Smooth muscle cell (in vitro differentiated cells): ENCODE data around the gene SBF2. TPM values are rescaled to one million over a fixed set of nuclear protein-coding genes. Genes with fewer than 3 reads are reported as not detected.
"Not testable (repeated sequence)": the region's sequence is repeated elsewhere in the genome, so short reads cannot be mapped to it uniquely, and the experiment has no call there.

ENCODE experiments used
- DNase-seq: peaks from one replicate; lab custom pipeline; 2025; ENCODE audit not compliant: unreplicated experiment; lab: John Stamatoyannopoulos, UW
- H2AFZ ChIP-seq: fragments of 200-600 bp; sonication (generic); 2 replicates; pipeline ENCODE4 v1.6.0; 2016; ENCODE audit warnings: antibody characterized with exemption, low read depth, mild to moderate bottlenecking
- H3F3A ChIP-seq: fragments of 200-600 bp; sonication (generic); 2 replicates; pipeline ENCODE4 v1.6.0; 2017; ENCODE audit warnings: antibody characterized with exemption, low read depth
- H3K27ac ChIP-seq: fragments of 200-600 bp; sonication (generic); 2 replicates; pipeline ENCODE4 v1.5.1; 2016; ENCODE audit warnings: low read depth, mild to moderate bottlenecking
- H3K27me3 ChIP-seq: fragments of 200-600 bp; sonication (generic); 2 replicates; pipeline ENCODE4 v1.6.1; 2016; ENCODE audit warnings: low read depth, mild to moderate bottlenecking
- H3K36me3 ChIP-seq: fragments of 200-600 bp; sonication (generic); 2 replicates; pipeline ENCODE4 v1.5.1; 2016; ENCODE audit warnings: low read depth
- H3K4me1 ChIP-seq: fragments of 200-600 bp; sonication (generic); 2 replicates; pipeline ENCODE4 v1.5.1; 2016; ENCODE audit warnings: low read depth
- H3K4me2 ChIP-seq: fragments of 200-600 bp; sonication (generic); 2 replicates; pipeline ENCODE4 v1.6.0; 2016; ENCODE audit warnings: mild to moderate bottlenecking
- H3K4me3 ChIP-seq: fragments of 200-600 bp; sonication (generic); 2 replicates; pipeline ENCODE4 v1.5.1; 2016; ENCODE audit warnings: mild to moderate bottlenecking
- H3K79me2 ChIP-seq: fragments of 200-600 bp; sonication (generic); 2 replicates; pipeline ENCODE4 v1.6.0; 2016; ENCODE audit warnings: low read depth, mild to moderate bottlenecking
- H3K9ac ChIP-seq: fragments of 200-600 bp; sonication (generic); 2 replicates; pipeline ENCODE4 v1.6.0; 2016; ENCODE audit warnings: low read depth
- H3K9me3 ChIP-seq: fragments of 200-600 bp; sonication (generic); replicated peaks from 2 replicates; pipeline ENCODE4 v1.5.1; 2016; ENCODE audit warnings: low read depth
- H4K20me1 ChIP-seq: fragments of 200-600 bp; sonication (generic); 2 replicates; pipeline ENCODE4 v1.6.0; 2016; ENCODE audit warnings: low read depth
- WGBS: methylation state at CpG from one replicate; pipeline ENCODE4 v1.1.7; 2016; ENCODE audit warnings: low lambda C conversion rate; 5-methylcytosine and 5-hydroxymethylcytosine counted together
- polyA plus RNA-seq: library from polyadenylated mRNA; unstranded; fragments of >200 nt; fragmentation: Nextera tagmentation; extraction: Ambion mirVana; gene quantifications from 2 replicates; pipeline ENCODE4 v1.2.1, GENCODE V29; 2016
- total RNA-seq: library from RNA; depleted of rRNA; stranded (reverse); fragments of >200 nt; gene quantifications from 2 replicates; pipeline ENCODE4 v1.2.3, GENCODE V29; 2014
- TF ChIP-seq, protein P1 (sequence below): fragments of 200-600 bp; sonication (generic); IDR thresholded peaks from 2 replicates; pipeline ENCODE4 v1.5.1; 2017; ENCODE audit warnings: borderline replicate concordance, mild to moderate bottlenecking, antibody characterized with exemption; ENCODE audit not compliant: insufficient read depth, poor library complexity, severe bottlenecking

Gene SBF2
- total and polyA plus RNA-seq, 2 experiments from 2014 or later, result 19.0 to 80.7 TPM

- DNase-seq, result no peak
- no peaks in the 10 kb centered on the region for H3K9me3 ChIP-seq
- no peaks in the 10 kb centered on the region for H3F3A ChIP-seq
- H2AFZ ChIP-seq, result no peak overlapping the region
- no peak overlapping the region for H3K9ac ChIP-seq
- no peak overlapping the region for H3K4me3 ChIP-seq
- H3K4me2 ChIP-seq, result no peak overlapping the region
- H4K20me1 ChIP-seq, result peaks cover 65% of the 10 kb centered on the region
- 98% methylated on average over 2 of the region's 2 CpGs for WGBS
- no peaks in the 10 kb centered on the region for H3K36me3 ChIP-seq
- peaks cover 66% of the 10 kb centered on the region for H3K79me2 ChIP-seq
- H3K27ac ChIP-seq, result no peak overlapping the region
- H3K27me3 ChIP-seq, result no peaks in the 10 kb centered on the region
- no peaks in the 10 kb centered on the region for H3K4me1 ChIP-seq
- TF ChIP-seq, protein P1, sequence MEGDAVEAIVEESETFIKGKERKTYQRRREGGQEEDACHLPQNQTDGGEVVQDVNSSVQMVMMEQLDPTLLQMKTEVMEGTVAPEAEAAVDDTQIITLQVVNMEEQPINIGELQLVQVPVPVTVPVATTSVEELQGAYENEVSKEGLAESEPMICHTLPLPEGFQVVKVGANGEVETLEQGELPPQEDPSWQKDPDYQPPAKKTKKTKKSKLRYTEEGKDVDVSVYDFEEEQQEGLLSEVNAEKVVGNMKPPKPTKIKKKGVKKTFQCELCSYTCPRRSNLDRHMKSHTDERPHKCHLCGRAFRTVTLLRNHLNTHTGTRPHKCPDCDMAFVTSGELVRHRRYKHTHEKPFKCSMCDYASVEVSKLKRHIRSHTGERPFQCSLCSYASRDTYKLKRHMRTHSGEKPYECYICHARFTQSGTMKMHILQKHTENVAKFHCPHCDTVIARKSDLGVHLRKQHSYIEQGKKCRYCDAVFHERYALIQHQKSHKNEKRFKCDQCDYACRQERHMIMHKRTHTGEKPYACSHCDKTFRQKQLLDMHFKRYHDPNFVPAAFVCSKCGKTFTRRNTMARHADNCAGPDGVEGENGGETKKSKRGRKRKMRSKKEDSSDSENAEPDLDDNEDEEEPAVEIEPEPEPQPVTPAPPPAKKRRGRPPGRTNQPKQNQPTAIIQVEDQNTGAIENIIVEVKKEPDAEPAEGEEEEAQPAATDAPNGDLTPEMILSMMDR, result no peak
Observed at GRCh38 chr11:10243896-10244575, 50.0 kb downstream of the SBF2 start.

DNA sequence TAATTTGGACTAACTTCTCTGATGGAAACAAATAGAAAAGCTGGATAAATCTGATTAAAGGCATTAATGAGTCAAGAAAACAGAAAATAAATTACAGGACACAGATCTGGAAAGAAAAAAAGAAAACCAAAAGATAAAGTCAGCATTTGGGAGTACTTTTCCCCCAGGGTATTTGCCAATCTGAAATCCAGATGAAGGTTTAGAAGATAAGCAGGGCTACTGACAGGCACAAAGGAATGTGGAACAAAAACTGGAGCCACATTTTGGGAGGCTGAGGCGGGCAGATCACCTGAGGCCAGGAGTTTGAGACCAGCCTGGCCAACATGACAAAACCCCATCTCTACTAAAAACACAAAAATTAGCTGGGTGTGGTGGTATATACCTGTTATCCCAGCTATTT lies 57.2 kb downstream of the SBF2 start:
- Histone ChIP-seq H3K9ac (no peak overlapping the region), H3K9me3 (no peaks in the 10 kb centered on the region), H3K4me2 (no peak overlapping the region), H3F3A (no peaks in the 10 kb centered on the region), H3K27me3 (no peaks in the 10 kb centered on the region), H2AFZ (no peak overlapping the region), H3K27ac (no peak overlapping the region), H3K79me2 (peaks cover 60% of the 10 kb centered on the region), H4K20me1 (peaks cover 33% of the 10 kb centered on the region), H3K4me3 (no peak overlapping the region), H3K36me3 (no peaks in the 10 kb centered on the region), H3K4me1 (no peaks in the 10 kb centered on the region)
- no peak for DNase-seq
- TF ChIP-seq, protein P1, result no peak
- 87% methylated on average over 1 of the region's 1 CpG for WGBS

DNA sequence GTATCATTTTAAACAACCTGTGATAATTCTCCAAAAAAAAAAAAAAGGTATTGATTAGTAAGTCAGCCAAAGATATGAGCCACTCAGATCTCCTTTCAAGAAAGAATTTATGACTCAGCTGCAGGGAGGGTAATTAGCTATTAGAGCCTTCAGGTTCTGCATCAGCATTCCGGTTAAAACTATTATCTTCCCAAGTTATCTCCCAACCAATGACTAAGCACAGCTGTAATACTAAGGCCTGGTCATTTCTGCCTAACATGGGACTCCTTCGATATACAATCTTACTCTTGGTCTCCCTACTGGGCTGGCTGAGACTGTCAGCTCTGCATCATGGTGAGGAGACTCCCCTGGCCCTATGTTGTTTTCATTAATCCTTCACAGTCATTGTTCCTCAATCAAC lies 60.4 kb downstream of the SBF2 start:
- Histone ChIP-seq H2AFZ (no peak overlapping the region), H3F3A (no peaks in the 10 kb centered on the region), H4K20me1 (peaks cover 12% of the 10 kb centered on the region), H3K9me3 (no peaks in the 10 kb centered on the region), H3K4me2 (peak overlapping the region; percentile 45), H3K36me3 (no peaks in the 10 kb centered on the region), H3K4me3 (peak overlapping the region; percentile 9), H3K9ac (no peak overlapping the region), H3K4me1 (no peaks in the 10 kb centered on the region), H3K27ac (peak overlapping the region; percentile 20), H3K79me2 (peaks cover 39% of the 10 kb centered on the region), H3K27me3 (no peaks in the 10 kb centered on the region)
- TF ChIP-seq, protein P1, result no peak
- WGBS, result 11% methylated on average over 2 of the region's 2 CpGs
- no peak for DNase-seq

DNA sequence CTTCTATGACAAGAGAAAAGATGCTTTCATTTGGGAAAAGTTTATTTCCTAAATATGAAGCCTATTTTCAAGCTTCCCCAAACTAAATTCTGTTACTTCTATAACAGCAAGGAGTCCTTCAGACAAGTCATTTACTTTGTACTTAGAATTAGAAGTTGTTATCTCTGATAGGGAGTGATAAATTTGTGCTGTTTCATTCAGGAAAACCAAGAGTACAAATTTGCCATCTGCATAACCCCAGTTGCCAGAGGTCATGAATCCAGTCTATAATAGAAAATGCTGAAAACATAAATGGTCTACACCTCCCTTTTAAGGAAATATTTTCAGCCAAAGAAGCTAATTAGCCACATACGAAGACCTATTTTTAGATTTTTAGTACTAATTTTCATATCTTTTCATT lies 61.3 kb downstream of the SBF2 start:
- H3F3A ChIP-seq, result no peaks in the 10 kb centered on the region
- no peak overlapping the region for H3K27ac ChIP-seq
- peaks cover 33% of the 10 kb centered on the region for H3K79me2 ChIP-seq
- H3K4me1 ChIP-seq, result no peaks in the 10 kb centered on the region
- H2AFZ ChIP-seq, result no peak overlapping the region
- H3K9ac ChIP-seq, result no peak overlapping the region
- TF ChIP-seq, protein P1, result no peak
- H4K20me1 ChIP-seq, result peaks cover 7% of the 10 kb centered on the region
- no peaks in the 10 kb centered on the region for H3K27me3 ChIP-seq
- WGBS, result 97% methylated on average over 1 of the region's 1 CpG
- no peak overlapping the region for H3K4me3 ChIP-seq
- no peaks in the 10 kb centered on the region for H3K9me3 ChIP-seq
- no peak overlapping the region for H3K4me2 ChIP-seq
- DNase-seq, result no peak
- H3K36me3 ChIP-seq, result no peaks in the 10 kb centered on the region

DNA sequence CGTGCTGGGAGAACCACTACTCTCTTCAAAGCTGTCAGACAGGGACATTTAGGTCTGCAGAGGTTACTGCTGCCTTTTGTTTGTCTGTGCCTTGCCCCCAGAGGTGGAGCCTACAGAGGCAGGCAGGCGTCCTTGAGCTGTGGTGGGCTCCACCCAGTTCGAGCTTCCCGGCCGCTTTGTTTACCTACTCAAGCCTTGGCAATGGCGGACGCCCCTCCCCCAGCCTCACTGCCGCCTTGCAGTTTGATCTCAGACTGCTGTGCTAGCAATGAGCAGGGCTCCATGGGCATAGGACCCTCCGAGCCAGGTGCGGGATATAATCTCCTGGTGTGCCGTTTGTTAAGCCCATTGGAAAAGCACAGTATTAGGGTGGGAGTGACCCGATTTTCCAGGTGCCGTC lies 62.2 kb downstream of the SBF2 start:
- not testable (repeated sequence) for H4K20me1 ChIP-seq, H3K4me3 ChIP-seq, H3K9ac ChIP-seq, H3F3A ChIP-seq, H3K27ac ChIP-seq, H3K4me2 ChIP-seq, H3K4me1 ChIP-seq, H3K27me3 ChIP-seq, H2AFZ ChIP-seq, DNase-seq, H3K36me3 ChIP-seq, H3K9me3 ChIP-seq
- WGBS, result over 99% methylated on average over 13 of the region's 13 CpGs
- H3K79me2 ChIP-seq, result peaks cover 25% of the 10 kb centered on the region
